ENCODE measurements around the gene TAF4. TPM values are rescaled to one million over a fixed set of nuclear protein-coding genes. Genes with fewer than 3 reads are reported as not detected.
"Not testable (repeated sequence)": the region's sequence is repeated elsewhere in the genome, so short reads cannot be mapped to it uniquely, and the experiment has no call there.

Gene TAF4
- total RNA-seq, 1 donor from 2014 or later = 28.4 TPM

DNA sequence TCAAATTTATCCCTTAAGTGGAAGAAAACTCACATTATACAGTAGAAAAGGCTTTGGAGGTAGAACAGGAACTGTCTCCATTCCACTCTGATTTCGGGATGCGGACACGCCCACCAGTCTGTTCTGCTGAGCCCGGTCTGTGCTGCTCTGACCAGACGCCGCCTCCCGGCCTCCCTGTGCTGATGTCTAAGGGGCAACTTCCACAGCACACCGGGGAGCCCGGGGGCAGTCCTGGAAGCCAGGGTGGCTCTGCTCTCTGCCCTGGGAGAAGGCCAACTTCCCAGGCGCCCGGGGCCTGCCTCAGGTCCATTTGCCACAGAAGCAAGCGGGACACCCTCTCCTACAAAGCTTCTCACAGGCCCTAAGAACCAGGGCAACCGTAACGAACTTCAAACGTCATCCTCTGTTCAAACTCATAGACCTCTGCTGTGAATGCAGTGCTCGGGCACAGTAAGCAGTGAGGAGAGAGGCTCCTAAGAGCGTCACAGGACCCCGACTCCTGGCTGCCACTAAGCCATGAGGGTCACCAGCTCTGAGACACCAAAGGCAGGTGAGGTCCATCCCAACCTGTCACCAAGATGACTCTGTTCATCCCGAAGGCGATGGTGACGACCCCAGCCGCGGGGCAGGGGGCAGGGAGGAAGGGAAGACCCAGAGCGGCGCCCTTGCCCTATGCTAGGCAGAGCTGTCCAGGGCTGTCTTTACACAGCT is 5.6 kb downstream of the TAF4 start:
- intact Hi-C loops (cut with micrococcal nuclease) = loop anchor here (10.0 kb wide), 1 partner anchor 735 kb away; the partner anchor contains the start of gene MRGBP

GRCh38 chr20:62059401-62059800 is 6.3 kb downstream of the TAF4 start:
- intact Hi-C loops (cut with micrococcal nuclease) = no loop called here

GRCh38 chr20:62058941-62059340 is 6.7 kb downstream of the TAF4 start:
- intact Hi-C loops (cut with micrococcal nuclease) = no loop called here

DNA sequence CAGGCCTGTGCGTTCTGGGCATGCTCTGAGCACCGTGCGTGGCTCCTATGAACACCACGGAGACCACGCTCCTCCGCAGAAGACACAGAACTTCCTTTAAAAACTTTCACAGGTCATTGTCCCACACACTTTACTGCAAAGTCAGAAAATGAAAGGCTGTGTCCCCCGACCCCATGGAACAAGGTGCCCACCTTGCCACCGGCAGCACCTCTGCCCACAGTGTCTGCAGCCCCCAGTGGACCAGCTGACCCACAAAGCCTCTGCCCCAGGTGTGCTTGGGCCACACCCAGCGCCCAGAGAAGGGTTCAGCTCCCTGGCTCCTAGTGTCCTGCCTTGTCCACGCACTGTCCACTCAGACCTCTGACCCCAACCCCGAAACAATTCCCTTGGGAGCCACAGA is 8.7 kb downstream of the TAF4 start:
- intact Hi-C loops (cut with micrococcal nuclease) = no loop called here

DNA sequence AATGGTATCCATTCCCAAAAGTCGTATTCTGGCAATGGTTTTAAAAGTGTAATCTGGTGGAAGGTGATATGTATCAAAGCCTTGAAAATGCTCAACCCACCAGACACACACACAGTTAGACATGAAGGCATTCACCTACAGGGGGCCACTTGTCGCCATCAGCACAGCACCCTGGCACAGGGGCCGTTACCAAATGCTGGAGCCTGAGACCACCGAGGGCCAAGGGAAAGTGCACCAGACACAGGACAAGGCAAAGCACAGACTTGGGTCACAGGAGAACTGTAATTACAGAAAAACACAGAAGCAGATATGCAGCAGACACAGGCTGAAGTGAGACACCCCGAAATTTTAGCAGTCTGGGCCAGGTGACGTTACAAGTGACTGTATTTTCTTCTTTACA is 9.3 kb downstream of the TAF4 start:
- intact Hi-C loops (cut with micrococcal nuclease) = no loop called here

DNA sequence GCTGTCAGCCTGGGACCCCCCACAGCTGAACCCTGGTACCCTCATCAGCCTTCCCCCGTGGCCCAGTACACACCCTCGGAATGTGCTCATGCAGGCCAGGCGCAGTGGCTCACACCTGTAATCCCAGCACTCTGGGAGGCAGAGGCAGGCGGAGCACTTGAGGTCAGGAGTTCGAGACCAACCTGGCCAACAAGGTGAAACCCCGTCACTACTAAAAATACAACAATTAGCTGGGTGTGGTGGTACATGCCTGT is 9.9 kb downstream of the TAF4 start:
- intact Hi-C loops (cut with micrococcal nuclease) = not testable (repeated sequence)

GRCh38 chr20:62055106-62055861 is 10.4 kb downstream of the TAF4 start:
- intact Hi-C loops (cut with micrococcal nuclease) = no loop called here

- intact Hi-C loops (cut with micrococcal nuclease) = no loop called here
Measured at GRCh38 chr20:62054451-62054953, 11.2 kb downstream of the TAF4 start.

DNA sequence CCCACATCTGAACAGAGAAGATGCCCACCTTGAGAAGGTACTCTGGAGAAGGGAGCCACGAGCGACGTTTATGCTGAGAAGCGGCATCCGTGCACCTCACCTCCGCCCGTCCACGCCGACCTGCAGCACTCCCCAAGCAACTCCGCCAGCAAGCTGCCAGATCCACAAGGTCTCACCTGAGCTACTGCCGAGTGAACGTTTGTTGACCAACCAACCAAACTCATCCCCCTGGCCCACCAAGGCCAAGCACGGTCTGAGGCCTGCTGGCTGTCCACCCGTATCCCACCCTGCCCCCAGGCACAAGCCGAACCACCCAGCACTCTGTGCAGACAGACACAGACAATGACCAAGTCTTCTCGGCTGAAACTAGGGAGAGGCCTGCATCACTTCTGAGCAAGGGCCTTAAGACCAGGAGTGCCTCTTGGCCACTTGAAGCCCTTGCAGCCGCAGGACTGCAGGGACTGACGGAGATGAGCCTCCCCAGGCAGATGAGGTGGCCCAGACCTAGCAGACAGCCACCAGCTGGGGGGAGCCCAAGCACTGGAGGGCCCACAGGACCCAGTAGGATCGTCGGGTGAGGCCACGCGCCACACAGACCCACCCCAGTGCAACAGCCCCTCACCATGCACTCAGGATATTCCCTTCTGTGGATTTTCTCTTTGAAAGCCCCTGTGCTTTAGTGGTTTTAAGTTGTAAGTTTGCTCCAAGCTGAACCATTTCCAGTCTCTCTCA is 12.1 kb downstream of the TAF4 start:
- intact Hi-C loops (cut with micrococcal nuclease) = no loop called here

DNA sequence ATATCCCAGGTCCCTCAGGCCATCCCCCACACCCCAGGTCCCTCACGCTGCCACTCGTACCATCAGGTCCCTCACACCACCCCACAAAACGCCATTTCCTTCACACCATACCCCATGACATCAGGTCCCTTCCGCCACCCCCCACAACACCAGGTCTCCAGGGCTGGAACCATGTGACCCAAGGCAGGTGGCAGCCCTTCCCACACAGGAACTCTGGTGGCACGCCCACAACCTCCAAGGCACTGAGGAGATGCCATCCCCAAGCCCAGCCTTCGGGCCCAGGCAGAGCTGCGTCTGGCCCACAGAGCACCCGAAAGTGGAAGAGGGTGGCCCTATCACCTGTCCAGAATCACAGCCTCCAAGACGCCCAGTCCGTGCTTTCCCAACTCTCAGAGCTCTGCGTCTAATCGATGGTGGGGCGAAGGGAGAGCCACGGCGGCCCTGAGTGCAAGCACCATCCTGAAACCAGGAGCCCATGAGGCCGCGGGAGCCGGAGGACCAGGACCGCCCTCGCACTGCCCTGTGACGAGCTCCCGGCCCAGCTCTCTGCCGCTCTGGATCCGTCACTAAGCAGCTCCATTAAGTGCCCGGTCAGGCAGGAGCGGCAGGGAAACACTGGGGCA is 12.7 kb downstream of the TAF4 start:
- intact Hi-C loops (cut with micrococcal nuclease) = no loop called here

DNA sequence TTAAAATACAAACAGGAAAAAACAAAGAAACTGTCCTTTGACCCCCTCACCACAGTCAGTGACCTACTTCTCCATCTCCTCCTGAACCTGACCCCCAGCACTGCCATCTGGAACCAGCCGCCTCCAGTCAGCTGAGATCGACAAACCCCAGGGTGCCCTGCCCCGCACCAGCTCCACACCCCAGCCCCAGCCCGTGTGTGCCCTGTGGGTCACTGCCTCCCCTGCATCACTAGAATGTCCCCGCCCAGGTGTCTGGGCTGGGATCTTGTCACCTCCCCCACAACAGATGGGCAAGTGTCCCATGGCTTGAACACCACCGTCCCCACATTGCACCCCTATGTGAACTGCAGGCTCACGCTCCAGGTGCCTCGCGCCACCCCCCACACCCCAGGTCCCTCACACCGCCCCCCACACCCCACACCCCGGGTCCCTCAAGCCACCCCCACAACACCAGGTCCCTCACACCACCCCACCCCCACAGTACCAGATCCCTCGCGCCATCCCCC is 13.3 kb downstream of the TAF4 start:
- intact Hi-C loops (cut with micrococcal nuclease) = no loop called here

- intact Hi-C loops (cut with micrococcal nuclease) = no loop called here
Measured at GRCh38 chr20:62051546-62052255, 14.0 kb downstream of the TAF4 start.

DNA sequence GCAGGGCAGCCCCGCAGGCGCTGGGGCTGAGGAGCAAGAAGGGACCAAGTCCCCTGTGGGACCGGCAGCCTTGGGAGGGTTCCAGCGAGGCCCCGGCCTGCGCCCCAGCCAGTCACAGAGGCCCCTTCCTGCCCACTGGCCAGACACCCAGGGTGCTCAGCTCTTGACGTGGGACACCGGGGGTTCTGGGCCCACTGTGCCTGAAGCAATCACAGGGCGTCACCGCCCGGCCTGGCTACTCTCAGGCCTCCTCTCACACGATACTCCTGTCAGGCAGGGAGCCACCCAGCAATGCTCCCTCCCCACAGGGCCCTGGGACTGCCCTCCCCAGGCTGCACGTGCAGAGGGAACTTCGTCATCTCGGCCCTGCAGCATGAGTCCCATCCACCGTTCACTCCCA is 14.5 kb downstream of the TAF4 start:
- intact Hi-C loops (cut with micrococcal nuclease) = no loop called here

- intact Hi-C loops (cut with micrococcal nuclease) = no loop called here
Measured at GRCh38 chr20:62050166-62051120, 15.2 kb downstream of the TAF4 start.

GRCh38 chr20:62049342-62050165 is 16.1 kb downstream of the TAF4 start:
- intact Hi-C loops (cut with micrococcal nuclease) = no loop called here

DNA sequence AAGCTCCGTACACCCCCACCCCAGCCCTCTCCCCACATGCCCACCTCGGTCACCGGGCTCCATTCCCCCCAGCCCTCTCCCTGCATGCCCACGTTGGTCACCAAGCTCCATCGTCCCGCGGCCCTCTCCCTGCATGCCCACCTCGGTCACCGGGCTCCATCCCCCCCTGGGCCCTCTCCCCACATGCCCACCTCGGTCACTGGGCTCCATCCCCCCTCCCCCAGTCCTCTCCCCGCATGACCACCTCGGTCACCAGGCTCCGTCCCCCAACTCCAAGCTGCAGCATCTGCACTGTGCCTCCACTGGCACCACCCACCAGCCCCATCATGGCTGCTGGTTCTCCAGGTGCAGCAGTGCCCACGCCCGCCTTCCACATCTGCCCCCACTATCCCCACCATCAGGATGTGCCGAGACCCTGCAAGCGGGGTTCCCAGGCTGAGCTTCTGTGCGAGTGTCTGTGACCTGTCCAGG is 16.8 kb downstream of the TAF4 start:
- intact Hi-C loops (cut with micrococcal nuclease) = no loop called here

DNA sequence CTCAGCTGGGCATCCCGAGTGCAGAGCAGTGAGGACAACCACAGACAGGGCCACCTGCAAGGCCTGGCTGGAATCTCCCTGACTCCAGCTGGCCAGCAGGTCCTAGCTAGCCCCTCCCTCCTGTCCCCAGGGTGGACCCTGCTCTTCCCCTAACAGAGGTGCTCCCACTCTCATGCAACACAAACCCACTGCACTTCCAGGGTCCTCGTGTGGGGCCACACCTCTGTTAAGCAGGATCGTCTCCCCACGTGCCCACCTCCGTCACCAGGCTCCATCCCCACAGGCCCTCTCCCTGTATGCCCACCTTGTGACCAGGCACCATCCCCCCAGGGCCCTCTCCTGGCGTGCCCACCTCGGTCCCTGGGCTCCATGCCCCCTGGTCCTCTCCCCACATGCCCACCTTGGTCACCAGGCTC is 17.3 kb downstream of the TAF4 start:
- intact Hi-C loops (cut with micrococcal nuclease) = no loop called here

DNA sequence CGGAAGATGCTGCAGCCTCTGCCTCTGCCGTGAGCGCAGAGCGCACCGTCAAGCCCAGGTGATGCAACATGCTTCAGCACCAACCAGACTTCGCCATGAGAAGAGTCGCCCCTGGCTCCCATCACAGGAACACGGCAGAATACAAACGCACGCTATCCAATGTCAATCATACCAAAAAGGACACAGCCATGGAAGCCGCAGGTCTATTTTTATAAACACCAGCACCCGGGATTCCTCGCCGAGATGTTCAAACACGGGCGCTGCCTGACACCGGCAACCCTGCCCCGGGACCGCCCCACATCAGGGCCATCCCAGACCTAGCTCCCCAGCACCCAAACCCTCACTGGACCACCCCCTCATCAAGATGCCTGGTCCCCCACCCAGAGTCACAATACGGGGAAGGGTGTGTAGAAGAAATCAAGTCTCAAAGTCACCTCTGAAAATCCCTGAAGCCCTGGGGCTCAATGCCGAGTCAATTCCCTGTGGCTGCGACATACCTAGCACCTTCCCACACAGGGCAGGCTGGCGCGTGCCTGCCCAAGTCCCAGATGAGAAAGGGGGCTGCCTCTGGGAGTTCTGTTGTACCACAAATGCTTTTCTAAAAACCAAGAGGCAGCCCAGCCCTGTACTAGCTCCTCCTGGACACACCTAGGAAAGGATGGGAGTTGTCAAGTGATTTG is 17.9 kb downstream of the TAF4 start:
- intact Hi-C loops (cut with micrococcal nuclease) = no loop called here
